Astrocyte (in vitro differentiated cells and primary cell): ENCODE data around the gene VKORC1. TPM values are rescaled to one million over a fixed set of nuclear protein-coding genes. Genes with fewer than 3 reads are reported as not detected.

Experiments used
- DNase-seq: peaks from one replicate; pipeline ENCODE4 v3.0.0-alpha.2; 2010; ENCODE audit warnings: low read depth
- FAIRE-seq: peaks from 2 replicates; lab custom pipeline; 2011; peaks lifted over from hg19 to GRCh38; lab: Jason Lieb, UNC
- H2AFZ ChIP-seq: 2 replicates; pipeline ENCODE4 v1.6.0; 2012; ENCODE audit warnings: low read depth, low read length, inconsistent platforms
- H3K27ac ChIP-seq: 2 replicates; pipeline ENCODE4 v1.5.1; 2011; ENCODE audit warnings: low read depth, low read length, inconsistent platforms
- H3K27me3 ChIP-seq: 2 replicates; pipeline ENCODE4 v1.6.0; 2011; ENCODE audit warnings: low read length, inconsistent platforms; ENCODE audit not compliant: insufficient read depth
- H3K36me3 ChIP-seq: 2 replicates; pipeline ENCODE4 v1.5.1; 2011; ENCODE audit warnings: low read length, inconsistent platforms; ENCODE audit not compliant: insufficient read depth
- H3K4me1 ChIP-seq: 2 replicates; pipeline ENCODE4 v1.5.1; 2011; ENCODE audit warnings: low read length, inconsistent platforms; ENCODE audit not compliant: insufficient read depth
- H3K4me2 ChIP-seq: 2 replicates; pipeline ENCODE4 v1.6.0; 2012; ENCODE audit warnings: low read length, inconsistent platforms
- H3K4me3 ChIP-seq: 2 replicates; pipeline ENCODE4 v1.5.1; 2011; ENCODE audit warnings: low read depth, mild to moderate bottlenecking, low read length, inconsistent platforms; ENCODE audit not compliant: insufficient read depth
- H3K79me2 ChIP-seq: 2 replicates; pipeline ENCODE4 v1.6.0; 2012; ENCODE audit warnings: mild to moderate bottlenecking, low read length, inconsistent platforms; ENCODE audit not compliant: insufficient read depth
- H3K9ac ChIP-seq: 2 replicates; pipeline ENCODE4 v1.6.0; 2012; ENCODE audit warnings: mild to moderate bottlenecking, low read length, inconsistent platforms
- H3K9me3 ChIP-seq: 2 replicates; pipeline ENCODE4 v1.5.1; 2012; ENCODE audit warnings: low read depth, mild to moderate bottlenecking, low read length, inconsistent platforms; ENCODE audit not compliant: insufficient read depth
- H4K20me1 ChIP-seq: 2 replicates; pipeline ENCODE4 v1.6.0; 2012; ENCODE audit warnings: low read length, inconsistent platforms; ENCODE audit not compliant: insufficient read depth
- H3K27ac Mint-ChIP-seq: one replicate; pipeline ENCODE4 v1.8.0; 2021; ENCODE audit warnings: mild to moderate bottlenecking, mixed read lengths; ENCODE audit not compliant: unreplicated experiment
- H3K27me3 Mint-ChIP-seq: one replicate; pipeline ENCODE4 v1.8.0; 2021; ENCODE audit warnings: low read depth, mixed read lengths; ENCODE audit not compliant: unreplicated experiment
- H3K36me3 Mint-ChIP-seq: one replicate; pipeline ENCODE4 v1.8.0; 2021; ENCODE audit warnings: low read depth, mixed read lengths; ENCODE audit not compliant: unreplicated experiment
- H3K4me1 Mint-ChIP-seq: one replicate; pipeline ENCODE4 v1.8.0; 2021; ENCODE audit warnings: low read depth, mixed read lengths; ENCODE audit not compliant: unreplicated experiment
- H3K4me3 Mint-ChIP-seq: one replicate; pipeline ENCODE4 v1.8.0; 2021; ENCODE audit warnings: mild to moderate bottlenecking, moderate library complexity, mixed read lengths; ENCODE audit not compliant: unreplicated experiment
- H3K9me3 Mint-ChIP-seq: one replicate; pipeline ENCODE4 v1.8.0; 2021; ENCODE audit warnings: mild to moderate bottlenecking, mixed read lengths; ENCODE audit not compliant: unreplicated experiment
- EZH2 ChIP-seq: IDR thresholded peaks from 2 replicates; pipeline ENCODE4 v1.6.1; 2012; ENCODE audit warnings: mild to moderate bottlenecking, low read length, inconsistent platforms; ENCODE audit not compliant: insufficient read depth
- total RNA-seq: library from RNA; stranded (reverse); gene quantifications from 2 replicates; pipeline ENCODE4 v1.2.1, GENCODE V29; 2021
- TF ChIP-seq, protein P1 (sequence below): IDR thresholded peaks from 2 replicates; pipeline ENCODE4 v1.5.1; 2011; ENCODE audit warnings: low read depth, mild to moderate bottlenecking, inconsistent platforms, low read length, moderate library complexity; ENCODE audit not compliant: insufficient read depth

The VKORC1 gene
- total RNA-seq, 1 donor from 2014 or later = 133 TPM

DNA sequence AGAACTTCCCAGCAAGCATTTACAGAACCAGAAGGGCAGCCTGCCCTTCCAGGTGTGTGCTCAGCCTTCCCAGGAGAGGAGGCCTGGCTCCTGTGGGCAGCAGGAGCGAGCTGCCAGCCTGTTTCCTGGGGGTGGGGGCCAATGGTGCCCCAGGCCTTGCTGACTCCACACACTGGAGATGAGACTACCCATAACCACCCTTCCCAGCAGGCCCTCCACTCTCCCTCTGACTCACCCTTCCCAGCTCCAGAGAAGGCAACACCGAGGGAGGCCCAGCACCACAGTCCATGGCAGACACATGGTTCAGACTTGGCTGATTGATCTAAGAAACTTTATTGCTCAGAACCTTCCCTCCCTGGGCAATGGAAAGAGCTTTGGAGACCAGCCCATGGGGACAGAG lies 4.1 kb downstream of the VKORC1 start:
- DNase-seq (peak; percentile 26), FAIRE-seq (no peak)
- H3K36me3 Mint-ChIP-seq = peaks cover 7% of the 10 kb centered on the region
- H3K27me3 ChIP-seq = no peaks in the 10 kb centered on the region
- peak overlapping the region; percentile 20 for H3K9ac ChIP-seq
- H3K4me3 ChIP-seq = no peak overlapping the region
- H3K27ac ChIP-seq = peak overlapping the region; percentile 16
- peak overlapping the region; percentile 24 for H3K27ac Mint-ChIP-seq
- peaks cover 7% of the 10 kb centered on the region for H3K4me1 Mint-ChIP-seq
- H3K9me3 Mint-ChIP-seq = no peaks in the 10 kb centered on the region
- H3K4me2 ChIP-seq = no peak overlapping the region
- peaks cover 21% of the 10 kb centered on the region for H4K20me1 ChIP-seq
- H3K4me3 Mint-ChIP-seq = no peak overlapping the region
- no peaks in the 10 kb centered on the region for H3K9me3 ChIP-seq
- peaks cover 8% of the 10 kb centered on the region for H3K4me1 ChIP-seq
- H3K36me3 ChIP-seq = peaks cover 8% of the 10 kb centered on the region
- TF ChIP-seq, protein P1, sequence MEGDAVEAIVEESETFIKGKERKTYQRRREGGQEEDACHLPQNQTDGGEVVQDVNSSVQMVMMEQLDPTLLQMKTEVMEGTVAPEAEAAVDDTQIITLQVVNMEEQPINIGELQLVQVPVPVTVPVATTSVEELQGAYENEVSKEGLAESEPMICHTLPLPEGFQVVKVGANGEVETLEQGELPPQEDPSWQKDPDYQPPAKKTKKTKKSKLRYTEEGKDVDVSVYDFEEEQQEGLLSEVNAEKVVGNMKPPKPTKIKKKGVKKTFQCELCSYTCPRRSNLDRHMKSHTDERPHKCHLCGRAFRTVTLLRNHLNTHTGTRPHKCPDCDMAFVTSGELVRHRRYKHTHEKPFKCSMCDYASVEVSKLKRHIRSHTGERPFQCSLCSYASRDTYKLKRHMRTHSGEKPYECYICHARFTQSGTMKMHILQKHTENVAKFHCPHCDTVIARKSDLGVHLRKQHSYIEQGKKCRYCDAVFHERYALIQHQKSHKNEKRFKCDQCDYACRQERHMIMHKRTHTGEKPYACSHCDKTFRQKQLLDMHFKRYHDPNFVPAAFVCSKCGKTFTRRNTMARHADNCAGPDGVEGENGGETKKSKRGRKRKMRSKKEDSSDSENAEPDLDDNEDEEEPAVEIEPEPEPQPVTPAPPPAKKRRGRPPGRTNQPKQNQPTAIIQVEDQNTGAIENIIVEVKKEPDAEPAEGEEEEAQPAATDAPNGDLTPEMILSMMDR = no peak
- TF ChIP-seq EZH2 = no peak
- no peak overlapping the region for H2AFZ ChIP-seq
- H3K79me2 ChIP-seq = peaks cover 48% of the 10 kb centered on the region
- H3K27me3 Mint-ChIP-seq = no peaks in the 10 kb centered on the region

DNA sequence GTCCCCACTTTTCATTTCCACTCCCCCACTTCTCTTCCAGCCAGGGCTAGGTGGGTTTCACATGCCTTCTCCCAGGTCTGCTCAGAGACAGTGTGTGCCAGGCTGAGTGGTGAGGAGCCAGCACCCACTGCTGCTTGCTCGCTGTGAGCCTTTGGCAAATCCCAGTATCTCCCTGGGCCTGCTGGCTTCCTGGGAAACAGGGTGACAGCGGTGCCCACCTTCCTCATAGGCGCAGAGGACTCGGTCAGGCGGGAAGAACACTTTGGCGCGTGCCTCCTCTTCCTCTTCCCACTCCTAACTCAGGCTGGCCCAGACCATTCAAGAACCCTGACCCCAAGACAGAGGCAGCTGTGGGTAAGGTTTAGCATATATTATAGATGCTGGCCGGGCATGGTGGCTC lies 5.4 kb downstream of the VKORC1 start:
- Mint-ChIP-seq H3K4me3 (no peak overlapping the region), H3K27me3 (no peaks in the 10 kb centered on the region), H3K36me3 (peaks cover 11% of the 10 kb centered on the region), H3K27ac (no peak overlapping the region), H3K9me3 (no peaks in the 10 kb centered on the region), H3K4me1 (peaks cover 7% of the 10 kb centered on the region)
- Histone ChIP-seq H3K27ac (no peak overlapping the region), H3K4me2 (no peak overlapping the region), H3K79me2 (peaks cover 47% of the 10 kb centered on the region), H3K27me3 (no peaks in the 10 kb centered on the region), H3K4me1 (peaks cover 13% of the 10 kb centered on the region), H3K4me3 (no peak overlapping the region), H2AFZ (no peak overlapping the region), H3K9me3 (no peaks in the 10 kb centered on the region), H3K36me3 (peaks cover 8% of the 10 kb centered on the region), H4K20me1 (peaks cover 27% of the 10 kb centered on the region), H3K9ac (no peak overlapping the region)
- TF ChIP-seq, protein P1 = no peak
- no peak for TF ChIP-seq EZH2
- no peak for FAIRE-seq
- DNase-seq = no peak

DNA sequence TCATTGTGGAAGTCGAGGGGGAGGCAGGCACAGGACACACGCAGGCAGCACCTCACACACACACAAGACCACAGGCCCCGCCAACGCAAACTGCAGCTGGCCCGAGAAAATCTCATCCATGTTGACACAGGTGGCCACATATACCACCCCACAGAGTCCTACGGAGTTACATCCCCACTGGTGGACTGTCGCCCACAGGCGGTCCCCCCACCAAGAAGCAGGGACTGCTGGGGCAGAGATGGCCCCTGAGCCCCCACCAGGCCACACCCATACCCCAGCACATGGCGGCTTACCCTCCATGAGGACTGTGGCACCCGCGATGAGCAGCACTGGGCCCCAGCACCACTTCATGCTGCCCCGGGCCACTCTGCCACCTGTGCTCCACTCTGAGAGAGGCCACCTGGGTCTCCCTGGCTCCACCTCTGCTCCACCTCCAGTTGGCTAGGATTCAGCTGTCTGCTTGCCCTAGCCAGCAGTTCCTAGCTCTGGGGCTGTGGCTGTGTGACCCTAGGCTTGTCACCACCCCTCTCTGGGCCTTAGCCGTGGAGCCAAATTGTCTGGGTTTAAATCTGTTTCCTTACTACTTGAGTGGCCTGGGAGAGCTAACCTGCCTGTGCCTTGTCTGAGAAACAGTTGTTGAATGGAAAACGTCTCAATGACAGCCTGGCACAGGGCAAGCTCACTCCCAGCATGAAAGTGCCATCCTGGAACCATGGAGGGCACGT lies 6.0 kb downstream of the VKORC1 start, which contains the start of gene PRSS53:
Gene PRSS53 (minus strand): TSS at position 485 of the 725 bp plus-strand sequence. CDS start 134 bp downstream, at position 351.
- Histone ChIP-seq H3K27ac (no peak within 1 kb of the TSS), H4K20me1 (peaks cover 31% of the 10 kb centered on the region), H3K4me3 (no peak within 1 kb of the TSS), H3K27me3 (no peaks in the 10 kb centered on the region), H3K36me3 (peaks cover 8% of the 10 kb centered on the region), H3K9ac (no peak within 1 kb of the TSS), H3K79me2 (peaks cover 41% of the 10 kb centered on the region), H3K4me1 (peaks cover 13% of the 10 kb centered on the region), H2AFZ (no peak within 1 kb of the TSS), H3K9me3 (no peaks in the 10 kb centered on the region), H3K4me2 (no peak within 1 kb of the TSS)
- FAIRE-seq (no peak), DNase-seq (no peak)
- Mint-ChIP-seq H3K4me3 (no peak within 1 kb of the TSS), H3K27ac (no peak within 1 kb of the TSS), H3K36me3 (peaks cover 11% of the 10 kb centered on the region), H3K27me3 (no peaks in the 10 kb centered on the region), H3K9me3 (no peaks in the 10 kb centered on the region), H3K4me1 (peaks cover 7% of the 10 kb centered on the region)
- TF ChIP-seq, protein P1 = no peak
- TF ChIP-seq EZH2 = no peak
